ENCODE data around the gene SIRT6. TPM values are rescaled to one million over a fixed set of nuclear protein-coding genes. Genes with fewer than 3 reads are reported as not detected.
"Not testable (repeated sequence)": the region's sequence is repeated elsewhere in the genome, so short reads cannot be mapped to it uniquely, and the experiment has no call there.

The SIRT6 gene
- total and polyA plus RNA-seq, 2 donors: 10.7 to 30.0 TPM

- H3K4me3 ChIP-seq (ENCODE audit: low read length in 2 of 2): no peak overlapping the region
- no peaks in the 10 kb centered on the region for H3K4me1 ChIP-seq (ENCODE audit: control insufficient read depth in 2 of 2, insufficient read depth in 2 of 2, low read length in 2 of 2)
- WGBS: 9% methylated on average over 45 of the region's 45 CpGs
- H3K27ac ChIP-seq (ENCODE audit: low read depth in 1 of 2, low read length in 1 of 2): no peak overlapping the region
- H3K27me3 ChIP-seq (ENCODE audit: control insufficient read depth in 2 of 2, insufficient read depth in 1 of 2, low read length in 1 of 2): peaks cover 0 to 23% of the 10 kb centered on the region in 2 donors
- no peaks in the 10 kb centered on the region for H3K9me3 ChIP-seq (ENCODE audit: control insufficient read depth in 2 of 2, insufficient read depth in 1 of 2, low read length in 1 of 2)
- H3K36me3 ChIP-seq (ENCODE audit: control insufficient read depth in 2 of 2, insufficient read depth in 2 of 2, low read length in 1 of 2): peaks cover 0 to 28% of the 10 kb centered on the region in 2 donors
- peak in 6 of 9 donors; percentile 31 to 73 (median 52) for DNase-seq (ENCODE audit: low read depth in 6 of 9, low spot score in 9 of 9)
These were observed 9.4 kb downstream of the SIRT6 start for GRCh38 chr19:4172861-4173473.

- Histone ChIP-seq H3K4me1 (ENCODE audit: control insufficient read depth in 2 of 2, insufficient read depth in 2 of 2, low read length in 2 of 2) (no peaks in the 10 kb centered on the region), H3K9me3 (ENCODE audit: control insufficient read depth in 2 of 2, insufficient read depth in 1 of 2, low read length in 1 of 2) (no peaks in the 10 kb centered on the region), H3K27me3 (ENCODE audit: control insufficient read depth in 2 of 2, insufficient read depth in 1 of 2, low read length in 1 of 2) (peaks cover 0 to 23% of the 10 kb centered on the region in 2 donors), H3K36me3 (ENCODE audit: control insufficient read depth in 2 of 2, insufficient read depth in 2 of 2, low read length in 1 of 2) (peaks cover 0 to 25% of the 10 kb centered on the region in 2 donors), H3K27ac (ENCODE audit: low read depth in 1 of 2, low read length in 1 of 2) (no peak overlapping the region), H3K4me3 (ENCODE audit: low read length in 2 of 2) (no peak overlapping the region)
- no peak for DNase-seq (ENCODE audit: low read depth in 6 of 9, low spot score in 9 of 9)
- 75% methylated on average over 22 of the region's 22 CpGs for WGBS
These were observed 10.7 kb downstream of the SIRT6 start for GRCh38 chr19:4171676-4172075.

- Histone ChIP-seq H3K4me3 (ENCODE audit: low read length in 2 of 2) (no peak overlapping the region), H3K27ac (ENCODE audit: low read depth in 1 of 2, low read length in 1 of 2) (no peak overlapping the region), H3K27me3 (ENCODE audit: control insufficient read depth in 2 of 2, insufficient read depth in 1 of 2, low read length in 1 of 2) (peaks cover 0 to 3% of the 10 kb centered on the region in 2 donors), H3K36me3 (ENCODE audit: control insufficient read depth in 2 of 2, insufficient read depth in 2 of 2, low read length in 1 of 2) (no peaks in the 10 kb centered on the region), H3K9me3 (ENCODE audit: control insufficient read depth in 2 of 2, insufficient read depth in 1 of 2, low read length in 1 of 2) (no peaks in the 10 kb centered on the region), H3K4me1 (ENCODE audit: control insufficient read depth in 2 of 2, insufficient read depth in 2 of 2, low read length in 2 of 2) (no peaks in the 10 kb centered on the region)
- WGBS: 70% methylated on average over 11 of the region's 11 CpGs
- DNase-seq (ENCODE audit: low read depth in 6 of 9, low spot score in 9 of 9): no peak
These were observed 18.1 kb downstream of the SIRT6 start for GRCh38 chr19:4164262-4164661.

DNA sequence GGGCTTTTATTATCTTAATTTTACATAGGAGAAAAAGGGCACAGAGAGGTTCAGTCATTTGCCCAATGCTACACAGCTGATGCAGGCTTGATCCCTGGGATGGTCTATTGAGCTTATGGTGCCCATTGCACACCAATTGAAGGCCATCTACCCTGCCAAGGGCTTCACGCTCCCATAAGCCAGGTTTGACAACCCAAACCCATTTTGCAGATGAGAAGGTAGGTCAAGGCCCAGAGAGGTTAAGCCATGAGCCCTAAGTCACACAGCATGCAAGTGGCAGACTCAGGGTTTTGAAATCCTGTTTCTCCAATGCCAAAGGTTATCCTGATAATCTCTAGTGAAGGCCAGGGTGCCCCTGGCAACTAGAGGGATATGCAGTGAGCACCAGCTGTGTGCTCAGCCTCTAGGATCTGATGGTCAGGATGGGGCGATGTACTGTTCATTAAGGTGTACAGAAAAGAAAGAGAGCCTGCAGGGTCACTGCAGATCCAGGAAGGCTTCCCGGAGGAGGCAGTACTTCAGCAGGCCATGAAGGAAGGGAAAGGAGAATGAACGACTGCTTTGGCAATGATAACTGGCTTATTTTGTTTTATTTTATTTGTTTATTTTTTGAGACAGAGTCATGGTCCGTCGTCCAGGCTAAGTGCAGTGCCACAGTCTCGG is 20.8 kb downstream of the SIRT6 start:
- Histone ChIP-seq H3K36me3 (ENCODE audit: control insufficient read depth in 2 of 2, insufficient read depth in 2 of 2, low read length in 1 of 2) (no peaks in the 10 kb centered on the region), H3K27me3 (ENCODE audit: control insufficient read depth in 2 of 2, insufficient read depth in 1 of 2, low read length in 1 of 2) (peaks cover 0 to 5% of the 10 kb centered on the region in 2 donors), H3K9me3 (ENCODE audit: control insufficient read depth in 2 of 2, insufficient read depth in 1 of 2, low read length in 1 of 2) (no peaks in the 10 kb centered on the region), H3K27ac (ENCODE audit: low read depth in 1 of 2, low read length in 1 of 2) (no peak overlapping the region), H3K4me1 (ENCODE audit: control insufficient read depth in 2 of 2, insufficient read depth in 2 of 2, low read length in 2 of 2) (no peaks in the 10 kb centered on the region), H3K4me3 (ENCODE audit: low read length in 2 of 2) (no peak overlapping the region)
- 89% methylated on average over 7 of the region's 7 CpGs for WGBS
- no peak for DNase-seq (ENCODE audit: low read depth in 6 of 9, low spot score in 9 of 9)

- WGBS: 92% methylated on average over 8 of the region's 8 CpGs
- H3K4me1 ChIP-seq (ENCODE audit: control insufficient read depth in 2 of 2, insufficient read depth in 2 of 2, low read length in 2 of 2); H3K4me3 ChIP-seq (ENCODE audit: low read length in 2 of 2); H3K27ac ChIP-seq (ENCODE audit: low read depth in 1 of 2, low read length in 1 of 2); H3K9me3 ChIP-seq (ENCODE audit: control insufficient read depth in 2 of 2, insufficient read depth in 1 of 2, low read length in 1 of 2); DNase-seq (ENCODE audit: low read depth in 6 of 9, low spot score in 9 of 9); H3K36me3 ChIP-seq (ENCODE audit: control insufficient read depth in 2 of 2, insufficient read depth in 2 of 2, low read length in 1 of 2); H3K27me3 ChIP-seq (ENCODE audit: control insufficient read depth in 2 of 2, insufficient read depth in 1 of 2, low read length in 1 of 2): not testable (repeated sequence)
These were observed 24.4 kb downstream of the SIRT6 start for GRCh38 chr19:4157971-4158370.

GRCh38 chr19:4157164-4157563 is 25.2 kb downstream of the SIRT6 start:
- WGBS: 88% methylated on average over 6 of the region's 6 CpGs
- H3K36me3 ChIP-seq (ENCODE audit: control insufficient read depth in 2 of 2, insufficient read depth in 2 of 2, low read length in 1 of 2): no peaks in the 10 kb centered on the region
- H3K4me1 ChIP-seq (ENCODE audit: control insufficient read depth in 2 of 2, insufficient read depth in 2 of 2, low read length in 2 of 2): peaks cover 9 to 10% of the 10 kb centered on the region in 2 donors

DNA sequence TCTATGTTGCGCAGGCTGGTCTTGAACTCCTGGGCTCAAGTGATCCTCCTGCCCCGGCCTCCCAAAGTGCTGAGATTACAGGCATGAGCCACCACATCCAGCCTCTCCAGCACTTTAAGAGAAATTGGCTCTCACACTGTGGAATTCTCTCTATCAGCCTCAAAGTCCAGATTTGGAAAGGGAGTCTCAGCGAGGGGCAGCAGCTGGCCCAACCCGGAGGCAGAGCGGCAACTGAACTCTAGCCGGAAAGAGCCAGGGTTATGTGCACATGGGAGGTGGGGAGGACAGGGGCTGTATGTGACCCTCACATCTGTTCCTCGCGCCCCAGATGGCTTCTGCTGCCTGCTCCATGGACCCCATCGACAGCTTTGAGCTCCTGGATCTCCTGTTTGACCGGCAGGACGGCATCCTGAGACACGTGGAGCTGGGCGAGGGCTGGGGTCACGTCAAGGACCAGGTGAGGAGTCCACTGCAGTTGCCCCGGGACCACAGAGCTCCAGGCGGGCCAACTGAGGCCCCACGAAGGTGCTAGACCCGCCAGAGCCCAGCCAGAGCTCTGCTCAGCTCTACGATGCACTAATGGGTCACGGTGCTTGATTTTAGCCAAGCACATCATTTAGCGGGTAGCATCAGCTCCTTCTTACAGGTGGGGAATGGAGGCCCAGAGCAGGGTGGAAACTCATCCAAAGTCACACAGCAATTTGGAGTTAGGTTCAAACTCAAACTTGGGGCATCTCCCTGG is 27.6 kb downstream of the SIRT6 start:
- Histone ChIP-seq H3K9me3 (ENCODE audit: control insufficient read depth in 2 of 2, insufficient read depth in 1 of 2, low read length in 1 of 2) (no peaks in the 10 kb centered on the region), H3K4me1 (ENCODE audit: control insufficient read depth in 2 of 2, insufficient read depth in 2 of 2, low read length in 2 of 2) (peaks cover 9 to 10% of the 10 kb centered on the region in 2 donors), H3K27me3 (ENCODE audit: control insufficient read depth in 2 of 2, insufficient read depth in 1 of 2, low read length in 1 of 2) (peaks cover 0 to 7% of the 10 kb centered on the region in 2 donors), H3K27ac (ENCODE audit: low read depth in 1 of 2, low read length in 1 of 2) (no peak overlapping the region), H3K4me3 (ENCODE audit: low read length in 2 of 2) (no peak overlapping the region), H3K36me3 (ENCODE audit: control insufficient read depth in 2 of 2, insufficient read depth in 2 of 2, low read length in 1 of 2) (no peaks in the 10 kb centered on the region)
- WGBS: 86% methylated on average over 21 of the region's 21 CpGs
- DNase-seq (ENCODE audit: low read depth in 6 of 9, low spot score in 9 of 9): no peak

More at GRCh38 chr19:4157164-4157563, 25.2 kb downstream of the SIRT6 start:
- DNase-seq (ENCODE audit: low read depth in 6 of 9, low spot score in 9 of 9): no peak
- H3K9me3 ChIP-seq (ENCODE audit: control insufficient read depth in 2 of 2, insufficient read depth in 1 of 2, low read length in 1 of 2): no peaks in the 10 kb centered on the region
- peaks cover 0 to 7% of the 10 kb centered on the region in 2 donors for H3K27me3 ChIP-seq (ENCODE audit: control insufficient read depth in 2 of 2, insufficient read depth in 1 of 2, low read length in 1 of 2)
- H3K27ac ChIP-seq (ENCODE audit: low read depth in 1 of 2, low read length in 1 of 2): no peak overlapping the region
- no peak overlapping the region for H3K4me3 ChIP-seq (ENCODE audit: low read length in 2 of 2)

DNA sequence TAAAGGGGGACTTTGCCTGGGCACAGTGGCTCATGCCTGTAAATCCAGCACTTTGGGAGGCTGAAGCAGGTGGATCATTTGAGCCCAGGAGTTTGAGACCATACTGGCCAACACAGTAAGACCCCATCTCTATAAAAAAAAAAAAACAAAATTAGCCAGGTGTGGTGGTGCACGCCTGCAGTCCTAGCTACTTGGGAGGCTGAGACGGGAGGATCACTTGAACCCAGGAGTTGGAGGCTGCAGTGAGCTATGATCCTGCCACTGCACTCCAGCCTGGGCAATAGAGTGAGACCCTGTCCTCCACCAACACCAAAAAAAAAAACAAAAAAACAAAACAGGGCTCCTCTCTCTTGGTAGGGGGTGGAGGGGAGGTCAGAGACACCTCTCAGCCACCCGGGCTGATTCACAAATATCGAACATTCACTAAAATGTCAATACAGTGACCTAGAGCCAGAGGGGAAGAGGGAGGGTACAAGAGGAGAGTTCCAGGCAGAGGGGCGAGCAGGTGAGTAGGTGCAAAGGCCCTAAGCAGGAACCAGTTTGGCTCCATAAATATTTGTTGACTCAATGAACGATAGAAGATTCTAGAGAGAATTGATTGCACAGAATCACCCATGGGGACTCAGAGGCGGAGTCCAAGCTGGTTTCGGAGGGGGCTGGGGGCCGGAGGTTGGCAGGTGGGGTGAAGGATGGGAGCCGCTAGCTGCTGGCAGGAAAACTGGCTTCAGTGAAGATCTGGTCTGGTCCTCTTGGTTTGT is 29.9 kb downstream of the SIRT6 start:
- H3K36me3 ChIP-seq (ENCODE audit: control insufficient read depth in 2 of 2, insufficient read depth in 2 of 2, low read length in 1 of 2): no peaks in the 10 kb centered on the region
- H3K27me3 ChIP-seq (ENCODE audit: control insufficient read depth in 2 of 2, insufficient read depth in 1 of 2, low read length in 1 of 2): peaks cover 0 to 7% of the 10 kb centered on the region in 2 donors
- H3K9me3 ChIP-seq (ENCODE audit: control insufficient read depth in 2 of 2, insufficient read depth in 1 of 2, low read length in 1 of 2): no peaks in the 10 kb centered on the region
- no peak overlapping the region for H3K27ac ChIP-seq (ENCODE audit: low read depth in 1 of 2, low read length in 1 of 2)
- 94% methylated on average over 10 of the region's 10 CpGs for WGBS
- DNase-seq (ENCODE audit: low read depth in 6 of 9, low spot score in 9 of 9): no peak
- H3K4me3 ChIP-seq (ENCODE audit: low read length in 2 of 2): no peak overlapping the region
- peaks cover 9 to 10% of the 10 kb centered on the region in 2 donors for H3K4me1 ChIP-seq (ENCODE audit: control insufficient read depth in 2 of 2, insufficient read depth in 2 of 2, low read length in 2 of 2)

All from thymus (tissue), 11 donors.